ENCODE results near the gene EXOC3L4.
A peak's percentile ranks its signal among the peaks of the same experiment; 100 is the strongest.
"Not testable (repeated sequence)": the region's sequence is repeated elsewhere in the genome, so short reads cannot be mapped to it uniquely, and the experiment has no call there.

The EXOC3L4 gene

DNA sequence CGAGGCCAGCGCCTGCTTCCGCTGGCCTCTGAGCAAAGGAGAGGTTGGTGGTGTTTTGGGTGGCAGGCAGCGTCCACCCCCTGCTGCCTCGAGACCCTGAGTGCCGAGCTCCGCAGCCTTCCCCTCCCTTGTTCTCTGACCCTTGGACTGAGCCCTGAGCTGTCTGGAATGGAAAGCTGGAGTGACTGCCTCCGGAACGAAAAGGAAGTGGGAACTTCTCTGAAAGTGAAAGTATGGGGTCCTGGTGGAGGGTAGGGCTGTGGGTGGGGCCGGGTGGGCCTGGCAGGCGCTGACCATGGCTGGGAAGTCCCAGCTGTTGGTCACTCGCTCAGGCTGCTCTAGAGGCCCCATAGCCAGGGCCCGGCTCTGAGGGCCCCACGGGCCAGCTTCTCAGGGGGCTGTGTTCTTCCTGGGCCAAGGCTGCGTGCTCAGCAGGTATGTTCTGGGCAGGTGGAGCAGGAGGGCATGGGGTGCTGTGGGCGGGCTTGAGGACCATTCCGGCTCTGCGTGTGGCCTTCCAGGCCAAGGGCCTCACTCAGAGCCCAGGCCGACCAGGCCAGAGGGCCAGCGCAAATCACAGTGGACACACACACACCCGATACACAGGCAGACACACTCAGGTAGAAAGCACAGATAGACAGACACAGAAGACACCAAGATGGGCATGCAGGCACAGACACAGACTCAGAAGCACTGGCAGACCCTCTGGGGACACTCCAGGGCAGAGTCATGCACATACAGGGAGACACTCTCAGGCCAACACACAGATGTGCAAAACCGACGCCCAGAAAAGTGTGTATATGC is at the start of gene EXOC3L4:
Gene EXOC3L4 (plus strand): TSS at position 320 of the 804 bp plus-strand sequence. CDS start 5,495 bp downstream, outside the sequence.
- H3K27ac ChIP-seq, result no peak within 1 kb of the TSS
- no peak for DNase-seq (ENCODE audit: low read depth, low spot score)

DNA sequence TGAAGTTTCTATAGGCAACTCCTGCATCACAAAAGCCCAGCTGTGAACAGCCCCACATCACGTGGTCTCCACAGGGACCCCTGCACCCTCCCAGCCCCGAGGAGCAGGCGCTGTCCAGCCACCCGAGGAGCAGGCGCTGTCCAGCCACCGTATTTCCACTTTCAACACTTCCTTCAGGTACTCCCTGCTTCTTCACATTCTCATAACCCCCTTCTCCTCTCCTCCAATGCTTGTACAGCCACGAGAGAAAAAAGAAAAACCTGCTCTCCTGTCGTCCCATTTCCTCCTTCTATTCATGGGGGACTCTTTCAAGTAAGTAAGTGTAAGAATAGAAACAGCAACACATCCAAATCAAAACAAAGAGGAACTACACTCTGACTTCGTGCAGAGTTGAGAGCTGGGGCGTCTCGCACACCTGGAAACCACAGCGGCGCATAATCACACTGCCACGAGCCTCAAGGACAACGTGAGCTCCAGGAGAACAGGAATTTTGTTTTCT is 49.1 kb upstream of the EXOC3L4 start:
- H3K27ac ChIP-seq, result no peak overlapping the region
- no peak for DNase-seq (ENCODE audit: low read depth, low spot score)

DNA sequence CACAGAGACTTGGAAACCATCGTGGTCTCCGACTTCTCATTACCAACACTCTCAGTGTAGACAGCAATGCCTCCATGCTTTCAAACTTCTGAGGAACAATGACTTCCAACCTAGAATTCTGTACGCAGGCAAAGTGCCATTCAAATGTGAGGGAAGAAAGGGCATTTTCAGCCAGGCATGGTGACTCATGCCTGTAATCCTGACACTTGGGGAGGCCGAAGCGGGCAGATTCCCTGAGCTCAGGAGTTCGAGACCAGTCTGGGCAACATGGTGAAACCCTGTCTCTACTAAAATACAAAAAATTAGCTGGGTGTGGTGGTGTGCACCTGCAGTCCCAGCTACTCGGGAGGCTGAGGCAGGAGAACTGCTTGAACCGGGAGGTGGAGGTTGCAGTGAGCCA is 47.1 kb upstream of the EXOC3L4 start:
- H3K27ac ChIP-seq; DNase-seq (ENCODE audit: low read depth, low spot score): not testable (repeated sequence)

DNA sequence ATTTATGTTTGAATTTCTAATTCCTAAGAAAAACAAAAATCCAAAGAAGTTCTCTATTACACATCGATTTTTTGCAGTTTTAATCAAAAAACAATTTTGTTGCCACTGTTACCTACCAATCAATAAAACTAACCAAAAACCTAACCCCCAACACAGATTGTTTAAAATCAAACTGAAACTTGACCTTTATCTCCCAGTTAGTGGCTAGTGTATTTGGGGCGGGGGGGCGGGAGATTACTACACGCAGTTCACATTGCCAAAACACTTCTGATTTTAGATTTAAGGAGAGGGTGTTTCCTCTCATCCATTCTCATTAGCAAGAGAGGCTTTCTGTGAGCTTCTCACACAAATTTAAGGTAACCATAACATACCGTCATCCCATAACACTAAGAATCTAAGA is 43.6 kb upstream of the EXOC3L4 start:
- no peak for DNase-seq (ENCODE audit: low read depth, low spot score)
- H3K27ac ChIP-seq, result no peak overlapping the region

DNA sequence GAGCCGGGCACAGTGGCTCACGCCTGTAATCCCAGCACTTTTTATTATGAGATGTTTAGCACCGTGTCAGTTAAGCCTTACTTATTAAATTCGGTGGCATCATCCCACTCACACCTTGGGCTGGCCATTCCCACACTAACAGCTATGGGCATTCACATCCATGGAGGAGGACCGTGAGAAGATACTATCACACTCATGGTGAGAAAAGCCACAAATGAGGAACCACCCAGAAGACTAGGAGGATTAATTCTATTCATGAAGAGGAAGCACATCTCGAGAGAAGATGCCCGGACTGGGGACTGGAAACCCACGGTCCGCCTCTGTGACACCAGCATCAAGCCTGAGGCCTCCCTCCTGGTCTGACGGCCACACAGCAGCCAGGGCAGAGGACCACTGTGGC is 42.1 kb upstream of the EXOC3L4 start:
- no peak for DNase-seq (ENCODE audit: low read depth, low spot score)

DNA sequence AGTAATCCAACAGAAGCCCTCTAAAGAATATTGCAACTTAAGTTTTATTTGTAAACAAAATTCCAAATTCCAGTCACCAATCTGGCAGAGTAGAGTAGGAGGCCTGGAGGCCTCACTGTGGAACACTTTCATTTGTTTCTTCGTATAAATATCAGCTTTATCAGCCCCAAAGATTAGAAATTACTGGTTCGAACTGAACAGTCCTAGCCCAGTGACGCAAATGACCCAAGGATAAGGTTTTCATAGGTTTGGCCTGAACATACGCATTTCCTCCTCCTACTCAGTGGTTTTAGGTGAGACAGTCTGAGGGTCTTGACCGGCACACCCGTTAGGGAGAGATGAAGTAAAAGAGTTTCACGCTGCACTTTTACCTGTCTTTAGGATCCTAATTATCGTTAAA is 38.8 kb upstream of the EXOC3L4 start:
- peak overlapping the region; percentile 88 for H3K27ac ChIP-seq
- DNase-seq (ENCODE audit: low read depth, low spot score), result no peak

More for the DNA sequence above, 42.1 kb upstream of the EXOC3L4 start:
- H3K27ac ChIP-seq, result no peak overlapping the region

DNA sequence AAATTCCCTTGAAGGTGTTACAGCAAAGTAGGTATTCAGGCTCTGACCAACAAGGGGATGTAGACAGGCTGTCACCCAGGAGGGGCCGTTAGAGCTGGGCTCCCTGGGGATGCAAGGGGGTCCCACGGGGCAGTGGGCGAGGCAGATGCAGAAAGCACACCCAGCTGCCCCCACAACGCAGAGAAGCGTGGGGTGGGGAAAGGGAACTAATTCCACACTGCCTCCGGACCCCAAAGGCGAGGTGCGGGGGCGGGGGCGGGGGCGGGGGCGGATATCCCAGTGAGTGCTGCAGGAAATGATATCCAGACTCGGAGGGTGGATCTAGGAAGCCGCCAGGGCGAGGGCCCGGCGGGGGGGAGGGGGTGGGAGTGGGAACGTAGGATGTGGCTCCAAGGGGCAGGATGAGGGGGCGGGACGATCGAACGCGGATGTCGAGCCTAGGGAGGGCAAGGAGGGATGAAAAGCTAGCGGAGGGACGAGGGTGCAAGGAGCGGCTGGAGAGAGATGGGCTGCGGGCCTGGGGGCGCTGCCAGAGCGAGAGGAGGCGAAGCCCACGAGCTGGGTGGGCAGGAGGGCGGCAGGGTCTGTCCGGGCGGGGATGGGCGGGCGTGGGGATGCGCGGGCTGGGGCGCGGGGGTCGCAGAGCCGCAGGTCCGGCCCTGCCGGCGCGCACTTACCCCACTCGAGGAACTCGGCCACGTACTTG is 38.0 kb upstream of the EXOC3L4 start:
- peak overlapping the region; percentile 88 for H3K27ac ChIP-seq
- DNase-seq (ENCODE audit: low read depth, low spot score), result no peak

DNA sequence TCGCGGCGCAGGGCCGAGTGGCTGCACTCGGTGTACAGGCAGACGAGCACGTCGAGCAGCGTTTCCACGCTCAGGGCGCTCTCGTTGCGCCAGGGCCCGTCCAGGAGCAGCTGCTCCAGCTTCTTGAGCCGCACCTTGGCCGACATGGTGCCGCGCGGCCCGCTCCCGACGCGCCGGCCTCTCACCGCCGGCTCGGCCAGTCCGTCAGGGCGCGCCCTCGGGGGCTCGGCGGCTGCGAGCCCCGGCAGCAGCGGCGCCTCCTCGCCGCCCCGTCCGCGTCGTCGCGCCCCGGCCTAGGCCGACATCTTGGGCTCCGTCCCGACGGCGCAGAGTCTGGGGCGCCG is 37.5 kb upstream of the EXOC3L4 start:
- H3K27ac ChIP-seq, result peak overlapping the region; percentile 88
- no peak for DNase-seq (ENCODE audit: low read depth, low spot score)

DNA sequence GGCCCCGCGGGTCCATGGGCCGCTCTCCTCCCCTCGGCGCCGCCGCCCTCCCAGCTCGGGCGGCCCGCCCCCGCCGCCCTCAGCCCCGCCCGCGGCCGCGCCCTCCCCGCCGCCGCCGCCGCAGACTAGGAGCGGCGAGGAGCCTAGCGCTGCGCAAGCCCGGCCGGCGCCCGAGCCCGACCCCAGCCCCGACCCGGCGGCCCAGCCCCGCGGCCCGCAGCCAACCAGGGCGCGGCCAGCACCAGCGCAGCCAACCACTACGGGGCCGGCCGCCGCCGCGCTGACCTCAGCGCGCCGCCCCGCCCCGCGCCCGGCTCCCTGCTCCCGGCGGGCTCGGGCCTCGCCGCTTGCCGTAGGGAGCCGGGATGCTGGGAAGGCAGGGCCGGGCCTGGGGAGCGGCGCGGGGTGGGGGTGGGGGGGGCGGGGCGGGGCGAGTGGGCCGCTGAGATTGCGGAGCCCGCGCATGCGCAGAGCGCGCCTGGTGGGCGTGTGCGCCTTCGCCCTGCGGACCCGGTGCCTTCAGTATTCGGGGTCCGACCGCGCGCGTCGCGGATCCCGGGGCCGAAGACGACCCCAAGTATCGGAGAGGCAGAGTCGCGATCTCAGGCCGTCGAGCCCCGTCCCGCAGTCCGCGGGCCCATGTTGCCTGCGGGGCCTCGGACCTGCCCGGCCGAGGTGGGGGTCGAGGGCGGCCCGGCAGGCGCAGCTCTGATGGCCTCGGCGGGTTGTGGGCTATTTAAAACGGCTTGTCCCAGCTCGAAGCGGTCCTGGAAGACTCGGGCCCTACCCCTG is 37.0 kb upstream of the EXOC3L4 start, which contains the start of gene CDC42BPB:
Gene CDC42BPB (minus strand): TSS at position 178 of the 792 bp plus-strand sequence. CDS start 376 bp downstream, outside the sequence.
- peak within 1 kb of the TSS; percentile 88 for H3K27ac ChIP-seq
- DNase-seq (ENCODE audit: low read depth, low spot score), result peak; percentile 55

DNA sequence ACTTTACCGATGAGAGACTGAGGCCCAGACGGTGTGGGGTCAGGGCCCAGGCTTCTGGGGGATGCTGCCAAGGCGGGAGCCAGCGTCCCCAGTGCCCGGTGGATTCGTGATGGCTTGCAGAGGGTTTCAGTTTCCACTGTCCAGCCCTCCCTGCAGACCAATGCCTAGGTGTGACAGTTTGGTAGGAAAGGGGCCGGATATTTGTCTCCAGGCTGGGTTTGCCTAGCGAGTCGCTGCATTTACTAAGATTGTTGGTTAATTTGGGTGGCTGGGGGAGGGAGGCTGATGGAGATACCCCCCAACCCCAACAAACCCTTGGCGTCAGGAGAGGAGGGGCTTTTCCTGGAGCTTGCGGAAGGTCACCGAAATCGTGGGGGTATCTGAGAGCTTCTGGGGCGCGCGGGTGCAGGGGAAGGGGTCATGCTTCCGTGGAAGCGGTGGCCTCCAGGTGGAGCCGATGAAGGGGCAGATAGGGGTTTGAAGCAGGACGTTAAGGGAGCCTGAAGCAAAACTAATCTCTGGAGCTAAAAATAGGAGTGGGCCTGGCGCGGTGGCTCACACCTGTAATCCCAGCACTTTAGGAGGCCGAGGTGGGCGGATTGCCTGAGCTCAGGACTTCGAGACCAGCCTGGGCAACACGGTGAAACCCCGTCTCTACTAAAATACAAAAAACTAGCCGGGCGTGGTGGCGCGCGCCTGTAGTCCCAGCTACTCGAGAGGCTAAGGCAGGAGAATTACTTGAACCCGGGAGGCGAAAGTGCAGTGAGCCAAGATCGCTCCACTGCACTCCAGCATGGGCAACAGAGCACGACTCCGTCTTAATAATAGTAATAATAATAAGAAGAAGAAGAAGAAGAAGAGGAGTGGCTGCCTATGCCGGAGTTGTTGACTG is 36.1 kb upstream of the EXOC3L4 start:
- DNase-seq (ENCODE audit: low read depth, low spot score), result no peak
- H3K27ac ChIP-seq, result peak overlapping the region; percentile 88

DNA sequence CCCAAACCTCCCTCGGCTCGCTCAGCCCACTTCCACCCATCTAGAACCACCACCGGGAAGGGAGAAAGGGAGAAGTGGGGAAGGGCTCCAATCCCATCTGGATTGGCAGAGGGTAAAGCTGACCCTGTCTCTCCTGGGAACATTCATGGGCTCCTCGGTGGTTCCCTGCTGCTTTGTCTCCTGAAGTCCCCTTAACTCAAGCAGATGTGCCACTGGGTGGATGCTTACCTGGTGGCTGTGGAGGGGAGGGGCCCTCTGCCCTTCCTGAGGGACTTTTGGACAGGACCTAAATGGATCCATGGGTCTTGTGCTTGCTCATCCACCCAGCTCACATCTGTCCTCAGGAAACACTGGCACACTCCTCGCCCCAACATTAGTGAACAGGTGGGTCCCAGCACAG is 35.0 kb upstream of the EXOC3L4 start:
- DNase-seq (ENCODE audit: low read depth, low spot score), result no peak
- H3K27ac ChIP-seq, result no peak overlapping the region

DNA sequence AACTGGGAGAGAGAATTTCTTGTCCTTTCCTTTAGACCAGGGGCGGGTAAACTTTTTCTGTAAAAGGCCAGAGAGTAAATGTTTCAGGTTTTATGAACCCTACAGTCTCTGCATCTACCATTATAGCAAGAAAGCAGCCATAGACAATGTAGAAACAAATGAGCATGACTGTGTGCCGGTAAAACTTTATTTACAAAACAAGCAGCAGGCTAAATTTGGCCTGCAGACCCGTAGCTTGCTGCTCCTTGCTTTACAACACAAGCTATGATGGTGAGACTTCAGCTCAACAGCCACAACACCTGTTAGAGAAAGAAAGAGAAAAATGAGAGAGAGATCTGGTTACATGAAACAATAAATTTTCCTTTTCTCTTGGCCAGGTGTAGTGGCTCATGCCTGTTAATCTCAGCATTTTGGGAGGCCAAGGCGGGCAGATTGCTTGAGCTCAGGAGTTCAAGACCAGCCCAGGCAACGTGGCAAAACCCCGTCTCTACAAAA is 33.0 kb upstream of the EXOC3L4 start:
- DNase-seq (ENCODE audit: low read depth, low spot score), result no peak
- no peak overlapping the region for H3K27ac ChIP-seq

DNA sequence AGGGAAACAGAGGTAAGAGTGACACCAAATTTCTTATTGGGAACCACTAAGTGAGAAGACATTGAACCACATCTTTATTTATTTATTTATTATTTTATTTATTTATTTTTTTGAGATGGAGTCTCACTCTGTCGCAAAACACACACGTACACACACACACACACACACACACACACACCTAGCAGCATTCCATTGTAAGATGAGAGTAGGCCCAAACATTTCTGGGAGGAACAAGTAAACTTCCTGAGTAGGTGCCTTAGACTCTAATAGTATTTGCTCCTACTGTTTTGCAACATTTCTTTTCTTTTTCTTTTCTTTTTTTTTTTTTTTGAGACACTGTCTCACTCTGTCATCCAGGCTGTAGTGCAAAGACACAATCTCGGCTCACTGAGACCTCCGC is 30.1 kb upstream of the EXOC3L4 start:
- DNase-seq (ENCODE audit: low read depth, low spot score), result no peak
- H3K27ac ChIP-seq, result peak overlapping the region; percentile 93

DNA sequence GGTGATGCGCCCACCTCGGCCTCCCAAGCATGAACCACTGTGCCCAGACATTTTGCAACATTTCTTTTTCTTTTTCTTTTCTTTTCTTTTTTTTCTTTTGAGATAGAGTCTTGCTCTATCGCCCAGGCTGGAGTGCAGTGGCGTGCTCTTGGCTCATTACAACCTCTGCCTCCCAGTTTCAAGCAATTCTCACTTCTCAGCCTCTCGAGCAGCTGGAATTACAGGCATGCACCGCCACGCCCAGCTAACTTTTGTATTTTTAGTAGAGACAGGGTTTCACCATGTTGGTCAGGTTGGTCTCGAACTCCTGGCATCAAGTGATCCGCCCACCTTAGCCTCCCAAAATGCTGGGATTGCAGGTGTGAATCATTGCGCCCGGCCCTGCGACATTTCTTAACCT is 29.5 kb upstream of the EXOC3L4 start:
- DNase-seq (ENCODE audit: low read depth, low spot score), result no peak

DNA sequence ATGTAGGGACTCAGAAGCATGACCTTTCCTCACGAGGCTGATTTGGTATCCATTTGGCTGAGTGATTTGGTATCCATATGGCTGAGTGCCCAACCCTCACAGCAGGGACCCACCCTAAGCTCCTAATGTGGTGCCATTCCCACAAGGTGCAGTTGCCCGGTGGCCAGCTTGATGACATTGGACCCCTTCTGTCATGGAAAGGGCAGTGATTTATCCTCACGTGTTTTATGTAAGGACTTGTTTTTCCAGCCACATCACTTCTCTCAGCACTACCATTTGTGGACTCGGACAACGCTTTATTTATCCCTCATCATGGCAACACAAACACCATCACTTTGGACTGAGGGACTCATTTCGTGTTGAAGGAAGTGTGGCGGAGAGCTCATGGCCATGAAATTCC is 28.7 kb upstream of the EXOC3L4 start:
- DNase-seq (ENCODE audit: low read depth, low spot score), result no peak
- H3K27ac ChIP-seq, result peak overlapping the region; percentile 93

More for the DNA sequence above, 29.5 kb upstream of the EXOC3L4 start:
- peak overlapping the region; percentile 93 for H3K27ac ChIP-seq

DNA sequence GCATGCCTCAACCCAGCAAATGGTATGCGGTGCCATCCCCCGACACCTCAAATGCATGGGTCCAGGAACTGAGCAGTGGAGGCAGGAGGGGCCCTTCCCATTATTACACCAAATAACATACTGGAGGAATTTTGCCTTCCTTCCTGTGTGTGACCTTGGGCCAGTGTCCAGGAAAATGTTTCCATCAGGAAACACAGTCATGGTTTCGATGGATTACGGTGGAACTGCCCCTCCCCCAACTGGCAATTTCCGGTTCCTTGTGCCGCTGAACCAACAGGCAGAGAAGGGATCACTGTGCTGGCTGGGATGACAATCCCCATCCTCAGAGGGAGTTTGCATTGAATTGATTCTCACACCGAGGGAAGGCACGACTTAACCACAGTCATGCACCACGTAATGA is 28.1 kb upstream of the EXOC3L4 start:
- peak overlapping the region; percentile 93 for H3K27ac ChIP-seq
- no peak for DNase-seq (ENCODE audit: low read depth, low spot score)

DNA sequence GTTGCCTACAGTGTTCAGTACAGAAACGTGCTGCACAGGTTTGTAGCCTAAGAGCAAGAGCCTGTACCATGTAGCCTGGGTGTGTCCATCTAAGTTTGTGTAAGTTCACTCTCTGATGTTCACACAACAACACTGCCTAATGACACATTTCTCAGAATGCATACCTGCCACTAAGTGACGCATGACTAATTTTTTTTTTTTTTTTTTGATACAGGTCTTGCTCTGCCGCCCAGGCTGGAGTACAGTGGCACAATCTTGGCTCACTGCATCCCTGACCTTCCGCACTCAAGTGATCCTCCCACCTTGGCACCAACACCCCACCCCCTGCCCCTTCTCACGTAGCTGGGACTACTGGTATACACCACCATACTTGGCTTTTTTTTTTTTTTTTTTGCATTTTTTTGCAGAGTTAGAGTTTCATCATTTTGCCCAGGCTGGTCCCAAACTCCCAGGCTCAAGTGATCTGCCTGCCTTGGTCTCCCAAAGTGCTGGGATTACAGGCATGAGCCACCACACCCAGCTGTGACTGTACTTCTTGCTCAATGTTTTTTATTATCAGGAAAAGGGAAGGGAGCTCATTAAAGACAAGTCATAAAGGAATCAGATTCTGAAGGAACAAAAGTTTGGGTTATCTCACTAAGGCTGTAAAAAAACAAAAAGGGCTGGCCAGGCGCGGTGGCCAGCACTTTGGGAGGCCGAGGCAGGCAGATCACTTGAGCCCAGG is 27.1 kb upstream of the EXOC3L4 start:
- H3K27ac ChIP-seq, result peak overlapping the region; percentile 93
- peak; percentile 91 for DNase-seq (ENCODE audit: low read depth, low spot score)

DNA sequence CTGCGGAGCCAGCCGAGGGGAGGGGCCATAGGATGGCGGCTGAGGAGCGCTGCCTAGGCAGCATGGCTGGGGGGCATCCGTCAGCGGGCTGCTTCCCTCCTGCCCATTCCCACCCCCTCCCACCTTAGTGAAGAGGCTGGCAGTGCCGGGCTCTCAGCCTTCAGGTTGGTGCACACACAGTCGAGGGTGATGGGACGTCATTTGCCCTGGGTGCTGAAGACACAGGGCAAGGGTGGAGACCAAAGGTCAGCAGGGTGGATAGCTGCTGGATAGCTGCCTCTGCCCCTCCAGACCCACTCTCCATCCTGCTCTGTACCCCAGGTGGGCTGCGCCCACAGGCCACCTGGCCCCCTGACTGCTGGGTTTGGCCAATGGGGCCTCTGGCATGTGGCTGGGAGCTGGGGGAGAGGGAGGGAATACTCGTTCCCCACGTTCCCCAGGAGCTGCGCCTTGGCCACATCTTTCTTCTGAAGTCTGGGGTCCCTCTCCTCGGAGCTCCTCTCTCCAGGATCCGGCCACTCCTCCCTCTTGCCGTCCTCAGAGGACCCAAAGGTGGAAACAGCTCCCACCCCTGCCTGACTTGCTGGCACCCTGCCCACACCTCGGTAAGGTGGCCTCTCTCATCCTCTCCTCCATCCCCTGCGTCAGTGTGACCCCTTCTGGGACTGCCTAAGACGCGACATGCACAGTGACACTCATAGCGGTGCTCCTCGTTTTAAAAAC is 26.0 kb upstream of the EXOC3L4 start:
- H3K27ac ChIP-seq, result peak overlapping the region; percentile 93
- DNase-seq (ENCODE audit: low read depth, low spot score), result no peak
